GM23248 (cell line): ENCODE measurements around the gene EFHC2. TPM values are rescaled to one million over a fixed set of nuclear protein-coding genes. Genes with fewer than 3 reads are reported as not detected.

Experiments
- DNase-seq: peaks from one replicate; pipeline ENCODE4 v3.0.0-alpha.2; 2015
- H2AFZ ChIP-seq: fragments of 200-600 bp; sonication (generic); 2 replicates; pipeline ENCODE4 v1.6.1; 2016; ENCODE audit warnings: antibody characterized with exemption
- H3F3A ChIP-seq: fragments of 200-600 bp; sonication (generic); 2 replicates; pipeline ENCODE4 v1.6.1; 2016; ENCODE audit warnings: mild to moderate bottlenecking, antibody characterized with exemption, mixed run types; ENCODE audit not compliant: insufficient read depth
- H3K27ac ChIP-seq: fragments of 200-600 bp; sonication (generic); 2 replicates; pipeline ENCODE4 v1.5.1; 2016; ENCODE audit warnings: mild to moderate bottlenecking
- H3K27me3 ChIP-seq: fragments of 200-600 bp; sonication (generic); replicated peaks from 2 replicates; pipeline ENCODE4 v1.6.1; 2016; ENCODE audit warnings: mild to moderate bottlenecking; ENCODE audit not compliant: insufficient read depth
- H3K36me3 ChIP-seq: fragments of 200-600 bp; sonication (generic); 2 replicates; pipeline ENCODE4 v1.6.1; 2016; ENCODE audit warnings: low read depth, mild to moderate bottlenecking
- H3K4me1 ChIP-seq: fragments of 200-600 bp; sonication (generic); 2 replicates; pipeline ENCODE4 v1.6.1; 2016; ENCODE audit warnings: mild to moderate bottlenecking; ENCODE audit not compliant: insufficient read depth
- H3K4me2 ChIP-seq: fragments of 200-600 bp; sonication (generic); one replicate; pipeline ENCODE4 v1.6.1; 2016; ENCODE audit warnings: mild to moderate bottlenecking; ENCODE audit not compliant: unreplicated experiment
- H3K4me3 ChIP-seq: fragments of 200-600 bp; sonication (generic); 2 replicates; pipeline ENCODE4 v1.5.1; 2016; ENCODE audit warnings: mild to moderate bottlenecking
- H3K79me2 ChIP-seq: fragments of 200-600 bp; sonication (generic); 2 replicates; pipeline ENCODE4 v1.6.1; 2016; ENCODE audit warnings: mild to moderate bottlenecking; ENCODE audit not compliant: insufficient read depth
- H3K9ac ChIP-seq: fragments of 200-600 bp; sonication (generic); 2 replicates; pipeline ENCODE4 v1.6.1; 2016; ENCODE audit warnings: mild to moderate bottlenecking
- H3K9me2 ChIP-seq: fragments of 200-600 bp; sonication (generic); 2 replicates; pipeline ENCODE4 v1.6.1; 2016; ENCODE audit warnings: mixed run types, mild to moderate bottlenecking, moderate library complexity; ENCODE audit not compliant: insufficient read depth
- H3K9me3 ChIP-seq: fragments of 200-600 bp; sonication (generic); one replicate; pipeline ENCODE4 v1.6.1; 2017; ENCODE audit warnings: low read depth
- H4K20me1 ChIP-seq: fragments of 200-600 bp; sonication (generic); 2 replicates; pipeline ENCODE4 v1.6.0; 2016; ENCODE audit not compliant: insufficient read depth
- EZH2 ChIP-seq: fragments of 200-600 bp; sonication (generic); IDR thresholded peaks from 2 replicates; pipeline ENCODE4 v1.6.1; 2018; ENCODE audit warnings: antibody characterized with exemption, mild to moderate bottlenecking; ENCODE audit not compliant: insufficient read depth, poor library complexity, severe bottlenecking
- EZH2phosphoT487 ChIP-seq: fragments of 200-600 bp; sonication (generic); IDR thresholded peaks from 2 replicates; pipeline ENCODE4 v1.6.1; 2018; ENCODE audit warnings: antibody characterized with exemption, moderate library complexity, mild to moderate bottlenecking, low read depth; ENCODE audit not compliant: insufficient read depth
- WGBS, 2 experiments: methylation state at CpG; one replicate each; pipeline ENCODE4 v1.1.6; 2015 to 2017; ENCODE audit warnings: low lambda C conversion rate in 2 of 2, low coverage in 1 of 2; ENCODE audit errors: missing lambda C conversion rate in 2 of 2; 5-methylcytosine and 5-hydroxymethylcytosine counted together
- in situ Hi-C: fragments of 300-500 bp; cut with MboI; formaldehyde crosslinking; loops from 2 replicates; pipeline ENCODE4 v1.15.0; 2020
- polyA plus RNA-seq: library from polyadenylated mRNA; unstranded; fragments of >200 nt; fragmentation: Nextera tagmentation; extraction: Ambion mirVana; gene quantifications from 2 replicates; pipeline ENCODE4 v1.2.1, GENCODE V29; 2016
- total RNA-seq: library from RNA; depleted of rRNA; stranded (reverse); fragments of >200 nt; shearing (Covaris generic); gene quantifications from 2 replicates; pipeline ENCODE4 v1.2.3, GENCODE V29; 2014

The EFHC2 gene
- total and polyA plus RNA-seq, 2 experiments from 2014 or later, result 0.38 TPM; not detected in 1

GRCh38 chrX:44338361-44338760, 5.1 kb downstream of the EFHC2 start:
- H3K79me2 ChIP-seq, result no peaks in the 10 kb centered on the region
- H3F3A ChIP-seq, result no peaks in the 10 kb centered on the region
- no peaks in the 10 kb centered on the region for H4K20me1 ChIP-seq
- H3K9me3 ChIP-seq, result no peaks in the 10 kb centered on the region
- H3K9me2 ChIP-seq, result no peaks in the 10 kb centered on the region
- WGBS, 2 experiments, result 66 to 74% methylated on average over 4 to 5 of the region's 5 CpGs
- in situ Hi-C loops, result no loop called here
- DNase-seq, result no peak
- H3K27ac ChIP-seq, result no peak overlapping the region
- H3K9ac ChIP-seq, result no peak overlapping the region
- H3K4me1 ChIP-seq, result no peaks in the 10 kb centered on the region
- TF ChIP-seq EZH2phosphoT487 (no peak), EZH2 (no peak)
- no peak overlapping the region for H2AFZ ChIP-seq
- H3K36me3 ChIP-seq, result no peaks in the 10 kb centered on the region
- H3K4me2 ChIP-seq, result no peak overlapping the region
- H3K4me3 ChIP-seq, result no peak overlapping the region
- no peaks in the 10 kb centered on the region for H3K27me3 ChIP-seq

- Histone ChIP-seq H3K27ac (no peak overlapping the region), H3F3A (no peaks in the 10 kb centered on the region), H3K9me2 (no peaks in the 10 kb centered on the region), H4K20me1 (no peaks in the 10 kb centered on the region), H3K4me1 (no peaks in the 10 kb centered on the region), H3K36me3 (no peaks in the 10 kb centered on the region), H3K27me3 (no peaks in the 10 kb centered on the region), H2AFZ (no peak overlapping the region), H3K9ac (no peak overlapping the region), H3K79me2 (no peaks in the 10 kb centered on the region), H3K9me3 (no peaks in the 10 kb centered on the region), H3K4me3 (no peak overlapping the region), H3K4me2 (no peak overlapping the region)
- WGBS, 2 experiments, result 100% methylated on average over 1 of the region's 1 CpG
- DNase-seq, result no peak
- TF ChIP-seq EZH2phosphoT487, result no peak
- TF ChIP-seq EZH2, result no peak
- in situ Hi-C loops, result no loop called here
These were observed 11.0 kb downstream of the EFHC2 start for GRCh38 chrX:44332437-44332836.

- in situ Hi-C loops, result no loop called here
- no peaks in the 10 kb centered on the region for H3F3A ChIP-seq
- no peaks in the 10 kb centered on the region for H4K20me1 ChIP-seq
- no peak overlapping the region for H2AFZ ChIP-seq
- no peak overlapping the region for H3K27ac ChIP-seq
- H3K9ac ChIP-seq, result no peak overlapping the region
- H3K9me2 ChIP-seq, result no peaks in the 10 kb centered on the region
- H3K4me3 ChIP-seq, result no peak overlapping the region
- TF ChIP-seq EZH2, result no peak
- no peak for TF ChIP-seq EZH2phosphoT487
- no peak for DNase-seq
- H3K4me2 ChIP-seq, result no peak overlapping the region
- 60 to 61% methylated on average over 3 of the region's 3 CpGs for WGBS, 2 experiments
- H3K4me1 ChIP-seq, result no peaks in the 10 kb centered on the region
- no peaks in the 10 kb centered on the region for H3K36me3 ChIP-seq
- H3K79me2 ChIP-seq, result no peaks in the 10 kb centered on the region
- H3K9me3 ChIP-seq, result no peaks in the 10 kb centered on the region
- no peaks in the 10 kb centered on the region for H3K27me3 ChIP-seq
These were observed 13.2 kb downstream of the EFHC2 start for GRCh38 chrX:44330227-44330626.

- in situ Hi-C loops, result no loop called here
- no peaks in the 10 kb centered on the region for H4K20me1 ChIP-seq
- H3K4me1 ChIP-seq, result no peaks in the 10 kb centered on the region
- no peak overlapping the region for H3K9ac ChIP-seq
- H3K4me2 ChIP-seq, result no peak overlapping the region
- no peak overlapping the region for H2AFZ ChIP-seq
- no peak overlapping the region for H3K4me3 ChIP-seq
- no peak overlapping the region for H3K27ac ChIP-seq
- H3K36me3 ChIP-seq, result no peaks in the 10 kb centered on the region
- H3K79me2 ChIP-seq, result no peaks in the 10 kb centered on the region
- no peaks in the 10 kb centered on the region for H3F3A ChIP-seq
- WGBS, 2 experiments, result 91 to 97% methylated on average over 1 of the region's 1 CpG
- TF ChIP-seq EZH2, result no peak
- TF ChIP-seq EZH2phosphoT487, result no peak
- H3K9me3 ChIP-seq, result no peaks in the 10 kb centered on the region
- DNase-seq, result no peak
- no peaks in the 10 kb centered on the region for H3K9me2 ChIP-seq
- no peaks in the 10 kb centered on the region for H3K27me3 ChIP-seq
These were observed 23.9 kb downstream of the EFHC2 start for GRCh38 chrX:44319550-44319949.

- no peaks in the 10 kb centered on the region for H4K20me1 ChIP-seq
- in situ Hi-C loops, result no loop called here
- no peak overlapping the region for H3K27ac ChIP-seq
- H3K9me2 ChIP-seq, result no peaks in the 10 kb centered on the region
- no peak for TF ChIP-seq EZH2phosphoT487
- no peak for TF ChIP-seq EZH2
- no peak for DNase-seq
- no peaks in the 10 kb centered on the region for H3K79me2 ChIP-seq
- H3F3A ChIP-seq, result no peaks in the 10 kb centered on the region
- no peaks in the 10 kb centered on the region for H3K9me3 ChIP-seq
- WGBS, 2 experiments, result 14 to 28% methylated on average over 2 of the region's 2 CpGs
- no peak overlapping the region for H2AFZ ChIP-seq
- H3K27me3 ChIP-seq, result no peaks in the 10 kb centered on the region
- H3K4me3 ChIP-seq, result no peak overlapping the region
- H3K4me2 ChIP-seq, result no peak overlapping the region
- H3K9ac ChIP-seq, result no peak overlapping the region
- H3K4me1 ChIP-seq, result no peaks in the 10 kb centered on the region; the same call in 1 of the 2 replicates
- no peaks in the 10 kb centered on the region for H3K36me3 ChIP-seq
These were observed 26.3 kb downstream of the EFHC2 start for GRCh38 chrX:44317181-44317580.
